ENCODE results near the gene KLHL22.

DNA sequence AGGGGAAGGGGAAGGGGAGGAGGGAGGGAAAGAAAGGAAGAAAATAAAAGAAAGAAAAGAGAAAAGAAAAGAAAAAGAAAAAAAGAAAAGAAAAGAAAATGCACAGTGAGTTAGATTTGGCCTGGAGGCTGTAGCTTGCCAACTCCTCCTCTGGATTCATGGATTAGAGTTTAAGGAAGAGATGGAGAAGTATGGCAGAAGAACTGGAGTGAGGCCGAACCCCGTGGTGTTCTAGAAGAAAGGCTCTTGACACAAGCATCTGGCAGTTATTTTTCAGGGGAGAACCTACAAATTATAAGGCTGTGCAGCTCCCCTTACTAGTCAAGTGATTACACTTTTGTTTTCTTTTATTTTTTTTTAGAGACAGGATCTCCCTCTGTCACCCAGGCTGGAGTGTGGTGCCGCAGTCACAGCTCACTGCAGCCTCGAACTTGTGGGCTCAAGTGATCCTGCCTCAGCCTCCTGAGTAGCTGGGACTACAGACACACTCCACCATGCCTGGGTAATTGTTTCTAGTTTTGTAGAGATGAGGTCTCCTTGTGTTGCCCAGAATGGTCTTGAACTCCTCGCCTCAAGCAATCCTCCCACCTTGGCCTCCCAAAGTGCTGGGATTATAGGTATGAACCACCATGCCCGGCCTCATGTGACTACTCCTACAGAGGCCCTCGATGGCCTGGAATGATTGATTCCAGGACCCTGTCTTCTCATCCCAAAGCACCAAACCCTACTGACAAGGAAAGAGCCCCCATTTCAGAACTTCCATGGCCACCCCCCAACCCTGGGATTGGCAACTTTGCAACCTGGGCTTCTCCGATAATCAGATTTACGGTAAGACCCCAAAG, 82.2 kb downstream of the KLHL22 start:
- no peak for TF ChIP-seq POLR2A (IDR thresholded peaks at IDR 0.05)
- TF ChIP-seq, protein P1, sequence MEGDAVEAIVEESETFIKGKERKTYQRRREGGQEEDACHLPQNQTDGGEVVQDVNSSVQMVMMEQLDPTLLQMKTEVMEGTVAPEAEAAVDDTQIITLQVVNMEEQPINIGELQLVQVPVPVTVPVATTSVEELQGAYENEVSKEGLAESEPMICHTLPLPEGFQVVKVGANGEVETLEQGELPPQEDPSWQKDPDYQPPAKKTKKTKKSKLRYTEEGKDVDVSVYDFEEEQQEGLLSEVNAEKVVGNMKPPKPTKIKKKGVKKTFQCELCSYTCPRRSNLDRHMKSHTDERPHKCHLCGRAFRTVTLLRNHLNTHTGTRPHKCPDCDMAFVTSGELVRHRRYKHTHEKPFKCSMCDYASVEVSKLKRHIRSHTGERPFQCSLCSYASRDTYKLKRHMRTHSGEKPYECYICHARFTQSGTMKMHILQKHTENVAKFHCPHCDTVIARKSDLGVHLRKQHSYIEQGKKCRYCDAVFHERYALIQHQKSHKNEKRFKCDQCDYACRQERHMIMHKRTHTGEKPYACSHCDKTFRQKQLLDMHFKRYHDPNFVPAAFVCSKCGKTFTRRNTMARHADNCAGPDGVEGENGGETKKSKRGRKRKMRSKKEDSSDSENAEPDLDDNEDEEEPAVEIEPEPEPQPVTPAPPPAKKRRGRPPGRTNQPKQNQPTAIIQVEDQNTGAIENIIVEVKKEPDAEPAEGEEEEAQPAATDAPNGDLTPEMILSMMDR (IDR thresholded peaks at IDR 0.05 in 4 of 5, conservative IDR thresholded peaks at IDR 0.05 in 1 of 5) = no peak

Data from gastrocnemius medialis (tissue), 4 donors.